Measurements from ENCODE around the gene LRRC15.

Gene LRRC15

GRCh38 chr3:194401346-194401745 is 31.8 kb upstream of the LRRC15 start:
- Histone ChIP-seq H3K4me3 (ENCODE audit: low read length) (no peak overlapping the region), H3K27ac (ENCODE audit: low read depth, low read length) (no peak overlapping the region), H3K9me2 (replicated peaks; ENCODE audit: control insufficient read depth, low read length) (no peaks in the 10 kb centered on the region), H3K9me3 (ENCODE audit: control insufficient read depth, insufficient read depth, low read length) (no peaks in the 10 kb centered on the region), H3K36me3 (ENCODE audit: control insufficient read depth, low read length) (peaks cover 16% of the 10 kb centered on the region), H3F3A (ENCODE audit: control insufficient read depth, insufficient read depth) (peaks cover 13% of the 10 kb centered on the region), H3K27me3 (ENCODE audit: control insufficient read depth, low read length) (peaks cover 31% of the 10 kb centered on the region), H3K4me1 (ENCODE audit: control insufficient read depth, low read length) (no peaks in the 10 kb centered on the region; the same call in 1 of the 2 replicates), H4K20me1 (ENCODE audit: control insufficient read depth, insufficient read depth, low read depth, low read length) (peaks cover 5% of the 10 kb centered on the region; the same call in 1 of the 2 replicates), H3K79me2 (ENCODE audit: control insufficient read depth, low read length) (no peaks in the 10 kb centered on the region), H3K4me2 (ENCODE audit: low read length) (no peak overlapping the region)
- TF ChIP-seq CTCF (IDR thresholded peaks at IDR 0.05; ENCODE audit: low read depth, low read length, poor library complexity, severe bottlenecking) (no peak), EZH2phosphoT487 (IDR thresholded peaks at IDR 0.05; ENCODE audit: borderline replicate concordance, low read length) (no peak)

- Histone ChIP-seq H3K27ac (ENCODE audit: low read depth, low read length) (no peak overlapping the region), H3K36me3 (ENCODE audit: control insufficient read depth, low read length) (peaks cover 9% of the 10 kb centered on the region), H3K4me1 (ENCODE audit: control insufficient read depth, low read length) (no peaks in the 10 kb centered on the region; the same call in 1 of the 2 replicates), H3K4me3 (ENCODE audit: low read length) (no peak overlapping the region), H3K9me3 (ENCODE audit: control insufficient read depth, insufficient read depth, low read length) (no peaks in the 10 kb centered on the region), H3K79me2 (ENCODE audit: control insufficient read depth, low read length) (no peaks in the 10 kb centered on the region), H3K4me2 (ENCODE audit: low read length) (no peak overlapping the region), H3K27me3 (ENCODE audit: control insufficient read depth, low read length) (peaks cover 43% of the 10 kb centered on the region), H3F3A (ENCODE audit: control insufficient read depth, insufficient read depth) (peaks cover 6% of the 10 kb centered on the region), H3K9me2 (replicated peaks; ENCODE audit: control insufficient read depth, low read length) (no peaks in the 10 kb centered on the region), H4K20me1 (ENCODE audit: control insufficient read depth, insufficient read depth, low read depth, low read length) (peaks cover 5% of the 10 kb centered on the region; the same call in 1 of the 2 replicates)
- TF ChIP-seq EZH2phosphoT487 (IDR thresholded peaks at IDR 0.05; ENCODE audit: borderline replicate concordance, low read length) (no peak), CTCF (IDR thresholded peaks at IDR 0.05; ENCODE audit: low read depth, low read length, poor library complexity, severe bottlenecking) (no peak)
Observed at GRCh38 chr3:194399874-194400411, 30.4 kb upstream of the LRRC15 start.

DNA sequence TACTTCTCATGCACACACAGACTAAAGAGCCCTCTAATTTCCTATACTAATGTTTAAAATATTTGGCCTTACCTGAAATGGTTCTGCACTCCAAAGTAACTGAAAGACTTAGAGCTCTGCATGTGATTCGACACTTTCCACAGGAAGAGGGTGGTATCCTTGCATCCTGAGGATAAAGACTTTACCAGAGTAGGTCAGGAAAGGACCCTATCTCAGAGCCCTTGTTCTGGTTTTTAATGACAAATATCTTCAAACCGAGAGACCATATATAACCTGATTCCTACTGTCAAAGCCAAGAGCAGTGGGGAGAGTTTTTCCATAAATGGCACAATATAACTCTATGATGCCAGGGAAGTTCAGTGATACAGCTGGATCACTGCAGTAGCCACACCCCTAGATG is 29.6 kb upstream of the LRRC15 start, which contains the start of gene GP5:
Gene GP5, minus strand, starts transcription at position 101 of the 400 bp plus-strand sequence. CDS start 984 bp downstream, outside the sequence.
- Histone ChIP-seq H3K9me2 (replicated peaks; ENCODE audit: control insufficient read depth, low read length) (no peaks in the 10 kb centered on the region), H3K4me3 (ENCODE audit: low read length) (no peak within 1 kb of the TSS), H3K79me2 (ENCODE audit: control insufficient read depth, low read length) (no peaks in the 10 kb centered on the region), H3K9me3 (ENCODE audit: control insufficient read depth, insufficient read depth, low read length) (no peaks in the 10 kb centered on the region), H3K27me3 (ENCODE audit: control insufficient read depth, low read length) (peaks cover 49% of the 10 kb centered on the region), H3F3A (ENCODE audit: control insufficient read depth, insufficient read depth) (peaks cover 6% of the 10 kb centered on the region), H3K36me3 (ENCODE audit: control insufficient read depth, low read length) (peaks cover 5% of the 10 kb centered on the region), H4K20me1 (ENCODE audit: control insufficient read depth, insufficient read depth, low read depth, low read length) (peaks cover 1% of the 10 kb centered on the region; the same call in 1 of the 2 replicates), H3K27ac (ENCODE audit: low read depth, low read length) (no peak within 1 kb of the TSS), H3K4me1 (ENCODE audit: control insufficient read depth, low read length) (no peaks in the 10 kb centered on the region; the same call in 1 of the 2 replicates), H3K4me2 (ENCODE audit: low read length) (peak within 1 kb of the TSS; percentile 34; the same call in 1 of the 2 replicates)
- TF ChIP-seq EZH2phosphoT487 (IDR thresholded peaks at IDR 0.05; ENCODE audit: borderline replicate concordance, low read length) (no peak), CTCF (IDR thresholded peaks at IDR 0.05; ENCODE audit: low read depth, low read length, poor library complexity, severe bottlenecking) (no peak)

Measured in DOHH2 (cell line).